Measurements from ENCODE around the gene DNAH14.

DNA sequence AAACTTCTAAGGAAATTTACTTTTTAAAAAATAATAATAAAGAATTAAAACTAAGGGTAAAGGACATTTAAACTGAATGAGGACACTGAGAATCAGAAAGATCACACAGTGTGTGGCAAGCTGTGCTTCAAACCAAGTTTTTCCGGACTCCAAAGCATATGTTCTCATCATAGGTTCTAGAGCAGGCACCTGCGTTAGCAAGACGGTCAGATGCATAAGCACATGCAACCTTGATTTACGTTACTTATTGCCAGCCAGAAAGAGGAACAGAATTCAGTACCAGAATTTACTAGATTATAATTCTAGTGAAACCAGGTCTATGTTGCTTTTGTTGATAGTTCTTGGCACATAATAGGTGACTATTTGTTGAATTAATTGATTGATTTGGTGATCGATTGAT is 504.6 kb downstream of the DNAH14 start:
- TF ChIP-seq, protein P1, sequence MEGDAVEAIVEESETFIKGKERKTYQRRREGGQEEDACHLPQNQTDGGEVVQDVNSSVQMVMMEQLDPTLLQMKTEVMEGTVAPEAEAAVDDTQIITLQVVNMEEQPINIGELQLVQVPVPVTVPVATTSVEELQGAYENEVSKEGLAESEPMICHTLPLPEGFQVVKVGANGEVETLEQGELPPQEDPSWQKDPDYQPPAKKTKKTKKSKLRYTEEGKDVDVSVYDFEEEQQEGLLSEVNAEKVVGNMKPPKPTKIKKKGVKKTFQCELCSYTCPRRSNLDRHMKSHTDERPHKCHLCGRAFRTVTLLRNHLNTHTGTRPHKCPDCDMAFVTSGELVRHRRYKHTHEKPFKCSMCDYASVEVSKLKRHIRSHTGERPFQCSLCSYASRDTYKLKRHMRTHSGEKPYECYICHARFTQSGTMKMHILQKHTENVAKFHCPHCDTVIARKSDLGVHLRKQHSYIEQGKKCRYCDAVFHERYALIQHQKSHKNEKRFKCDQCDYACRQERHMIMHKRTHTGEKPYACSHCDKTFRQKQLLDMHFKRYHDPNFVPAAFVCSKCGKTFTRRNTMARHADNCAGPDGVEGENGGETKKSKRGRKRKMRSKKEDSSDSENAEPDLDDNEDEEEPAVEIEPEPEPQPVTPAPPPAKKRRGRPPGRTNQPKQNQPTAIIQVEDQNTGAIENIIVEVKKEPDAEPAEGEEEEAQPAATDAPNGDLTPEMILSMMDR (IDR thresholded peaks at IDR 0.05): no peak
- TF ChIP-seq POLR2A (IDR thresholded peaks at IDR 0.05): no peak
